RWPE1 (cell line): ENCODE results near the gene SRRM5.

Source experiments
- CTCF ChIA-PET: fragments of 350-600 bp; sonication (Branson Sonifier 250); formaldehyde crosslinking; extraction: SDS; loops from one replicate; lab custom pipeline; 2021; lab: Yijun Ruan, JAX
- POLR2A ChIA-PET: fragments of 400-600 bp; formaldehyde crosslinking; extraction: SDS; loops from one replicate; lab custom pipeline; 2020; ENCODE audit warnings: antibody characterized with exemption; ENCODE audit not compliant: low non-redundant PET; lab: Yijun Ruan, JAX
- DNase-seq: peaks from one replicate; pipeline ENCODE4 v3.0.0; 2012; ENCODE audit warnings: low spot score
- H3K27ac ChIP-seq: fragments of 450-650 bp; 2 replicates; pipeline ENCODE4 v1.5.1; 2017
- CTCF ChIP-seq: fragments of 450-650 bp; conservative IDR thresholded peaks from 2 replicates; pipeline ENCODE4 v1.5.1; 2017; ENCODE audit warnings: low read depth, mild to moderate bottlenecking

The SRRM5 gene

DNA sequence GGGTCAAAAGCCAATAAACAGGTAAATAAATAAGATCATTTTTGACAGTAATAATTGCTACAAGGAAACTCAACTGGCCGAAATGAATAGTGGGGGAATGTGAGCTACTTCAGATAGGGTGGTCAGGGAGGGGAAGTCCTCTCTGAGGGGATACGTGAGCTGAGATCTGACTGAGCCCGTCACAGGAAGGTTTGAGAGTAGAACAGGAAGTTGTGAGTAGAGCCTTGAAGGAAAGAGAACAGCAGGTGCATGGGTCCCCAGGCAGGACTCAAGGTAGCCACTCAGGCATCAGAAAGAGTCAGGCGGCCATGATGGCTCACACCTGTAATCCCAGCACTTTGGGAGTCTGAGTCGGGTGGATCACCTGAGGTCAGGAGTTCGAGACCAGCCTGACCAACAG lies 22.2 kb upstream of the SRRM5 start:
- ChIA-PET POLR2A (no interaction called here), CTCF (interaction anchor here (0.7 kb wide), 1 partner anchor 1640 kb away, joined by 3 read pairs; no protein-coding TSS in a partner anchor)
- DNase-seq: no peak
- no peak overlapping the region for H3K27ac ChIP-seq
- TF ChIP-seq CTCF: no peak

DNA sequence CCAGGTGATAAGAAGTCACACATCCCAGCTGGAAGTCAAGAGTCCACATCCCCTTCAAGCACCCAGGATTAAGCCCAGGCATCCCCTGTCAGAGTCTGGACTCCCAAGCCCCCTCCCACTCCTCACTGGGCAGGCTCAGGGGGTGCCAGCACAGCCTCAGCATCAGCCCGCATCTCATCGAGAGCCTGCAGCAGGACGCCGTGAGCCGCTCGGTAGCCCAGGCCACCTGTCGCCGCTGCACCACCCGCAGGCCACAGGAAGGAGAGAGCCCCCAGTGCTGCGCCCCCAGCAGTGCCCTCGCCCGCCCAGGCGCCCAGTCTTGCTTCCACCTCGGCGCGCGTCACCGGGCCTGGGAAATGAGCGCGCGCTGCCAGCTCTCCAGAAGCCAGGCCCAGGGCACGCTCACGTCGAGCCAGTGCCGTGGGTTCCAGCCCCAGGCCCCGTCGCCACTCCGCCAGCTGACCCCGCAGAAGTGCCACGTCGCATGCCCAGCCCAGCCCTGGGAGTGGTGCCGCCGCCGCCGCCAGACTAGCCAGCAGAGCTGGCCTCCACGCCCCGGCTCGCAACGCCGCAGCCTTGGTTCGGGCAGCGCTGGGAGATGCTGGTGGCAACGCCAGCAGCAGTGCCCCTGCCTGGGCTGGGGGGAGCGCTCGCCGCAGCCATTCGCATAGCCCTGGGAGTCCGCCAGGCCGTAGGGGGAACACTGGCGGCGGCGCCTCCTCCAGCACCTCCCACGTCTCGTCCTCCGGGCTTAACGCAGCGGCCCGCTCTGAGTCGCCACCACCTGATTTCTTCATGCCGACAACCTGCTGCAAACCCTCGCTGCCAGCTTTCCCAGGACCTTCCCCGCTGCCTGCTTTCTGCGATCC lies 19.8 kb upstream of the SRRM5 start:
- POLR2A ChIA-PET: no interaction called here
- TF ChIP-seq CTCF: no peak
- CTCF ChIA-PET: no interaction called here
- H3K27ac ChIP-seq: no peak overlapping the region
- DNase-seq: no peak

GRCh38 chr19:43592800-43593350 lies 19.0 kb upstream of the SRRM5 start:
- ChIA-PET CTCF (no interaction called here), POLR2A (no interaction called here)
- H3K27ac ChIP-seq: no peak overlapping the region
- TF ChIP-seq CTCF: no peak
- no peak for DNase-seq

DNA sequence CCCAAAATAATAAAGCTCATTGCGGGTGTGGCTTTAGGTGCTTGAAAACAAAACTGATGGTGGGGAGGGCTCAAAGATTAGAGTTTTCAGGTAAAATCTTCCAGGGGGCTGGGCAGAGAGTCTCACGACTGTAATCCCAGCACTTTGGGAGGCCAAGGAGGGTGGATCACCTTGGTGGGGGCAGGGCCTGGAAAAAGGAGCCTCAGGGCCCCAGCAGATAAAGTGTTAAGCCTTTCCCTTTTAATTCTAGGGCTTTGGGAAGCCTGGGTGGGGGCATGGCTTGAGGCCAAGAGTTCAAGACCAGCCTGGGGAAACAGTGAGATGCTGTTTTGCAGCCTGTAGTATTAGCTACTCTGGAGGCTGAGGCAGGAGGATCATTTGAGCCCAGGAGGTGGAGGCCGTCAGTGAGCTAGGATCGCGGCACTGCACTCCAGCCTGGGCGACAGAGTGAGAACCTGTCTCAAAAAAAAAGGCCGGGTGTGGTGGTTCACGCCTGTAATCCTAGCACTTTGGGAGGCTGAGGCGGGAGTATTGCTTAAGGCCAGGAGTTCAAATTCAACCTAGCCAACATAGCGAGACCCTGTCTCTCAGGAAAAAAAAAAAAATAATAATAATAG lies 17.7 kb upstream of the SRRM5 start:
- H3K27ac ChIP-seq: peak overlapping the region; percentile 92
- DNase-seq: no peak
- ChIA-PET CTCF (interaction anchor here (0.6 to 1.4 kb wide), 17 partner anchors 13 to 215 kb away, joined by 3 to 10 read pairs (median 4); no protein-coding TSS in a partner anchor), POLR2A (interaction anchor here (0.6 to 1.0 kb wide), 3 partner anchors 25 to 61 kb away, joined by 3 to 6 read pairs (median 4); partner anchors contain the start of gene ZNF575)
- TF ChIP-seq CTCF: no peak

DNA sequence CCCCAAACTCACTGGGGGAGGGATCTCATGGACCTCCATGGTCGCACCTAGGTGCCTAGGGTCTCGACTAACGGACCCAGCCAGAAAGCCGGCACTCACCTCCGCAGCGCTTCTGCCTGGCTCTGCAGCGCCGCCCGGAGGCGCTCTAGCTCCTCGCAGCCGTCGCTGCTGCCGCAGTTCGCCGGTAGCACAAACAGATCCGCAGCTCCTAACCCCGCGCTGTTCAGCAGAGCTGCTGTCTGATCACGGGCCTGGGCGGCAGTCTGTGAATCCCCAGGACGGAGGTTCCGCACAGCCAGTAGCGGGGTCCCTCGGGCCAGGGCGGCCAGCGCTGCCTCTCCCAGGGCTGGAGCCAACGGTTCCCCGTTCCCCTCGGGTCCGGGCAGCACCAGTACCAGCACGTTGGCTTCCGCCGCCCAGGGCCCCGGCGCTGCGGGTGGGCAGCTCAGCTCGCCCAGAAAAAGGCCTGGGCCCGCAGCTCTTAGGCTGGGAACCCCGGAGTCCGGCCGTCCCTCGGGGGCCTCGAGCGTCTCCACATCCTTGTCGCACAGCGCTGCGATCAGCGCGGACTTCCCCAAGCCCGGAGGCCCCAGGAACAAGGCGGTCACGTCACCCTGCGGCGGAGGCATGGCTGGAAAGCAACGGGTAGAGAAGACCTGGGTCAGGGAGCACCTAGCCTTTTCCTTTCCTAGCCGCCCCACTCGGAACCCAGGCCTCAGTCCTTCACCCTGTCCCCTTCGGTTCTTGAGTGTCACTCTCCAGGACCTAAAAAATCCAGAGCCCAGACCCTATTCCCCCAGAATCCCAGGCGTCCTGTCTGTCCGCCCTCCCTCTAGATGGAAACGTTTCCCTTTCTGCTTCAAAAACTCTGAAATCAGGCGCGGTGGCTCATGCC lies 16.9 kb upstream of the SRRM5 start:
- POLR2A ChIA-PET: interaction anchor here (0.6 to 1.0 kb wide), 3 partner anchors 26 to 76 kb away, joined by 3 to 4 read pairs (median 3); partner anchors contain the start of gene ZNF575
- CTCF ChIA-PET: interaction anchor here (0.6 to 1.4 kb wide), 16 partner anchors 14 to 215 kb away, joined by 3 to 10 read pairs (median 4); no protein-coding TSS in a partner anchor
- H3K27ac ChIP-seq: peak overlapping the region; percentile 92
- TF ChIP-seq CTCF: peak; percentile 85
- DNase-seq: peak; percentile 36
